HEK293 (cell line): ENCODE measurements around the gene PLLP.

Experiments
- CTCF ChIA-PET: fragments of 350-600 bp; formaldehyde crosslinking; extraction: SDS; loops from one replicate; lab custom pipeline; 2021; ENCODE audit warnings: antibody characterized with exemption; lab: Yijun Ruan, JAX
- POLR2A ChIA-PET: fragments of 300-600 bp; formaldehyde crosslinking; extraction: SDS; loops from one replicate; lab custom pipeline; 2020; ENCODE audit warnings: antibody characterized with exemption, inconsistent platforms; lab: Yijun Ruan, JAX
- H3K27ac ChIP-seq: fragments of 200-500 bp; sonication (Bioruptor generic); 2 replicates; pipeline ENCODE4 v1.5.1; 2014; ENCODE audit warnings: low read depth, low read length, control low read depth, inconsistent platforms; ENCODE audit errors: extremely low read depth
- H3K36me3 ChIP-seq, 2 experiments: fragments of 200-500 bp in 1 of 2; sonication (Bioruptor generic) in 1 of 2; 1 replicate in 1 of 2; 2 replicates in 1 of 2; pipeline ENCODE4 v1.5.1; 2014 to 2017; ENCODE audit warnings: inconsistent platforms in 2 of 2, low read length in 2 of 2; ENCODE audit not compliant: control insufficient read depth in 2 of 2, insufficient read depth in 1 of 2
- H3K4me1 ChIP-seq: fragments of 200-500 bp; sonication (Bioruptor generic); 2 replicates; pipeline ENCODE4 v1.5.1; 2014; ENCODE audit warnings: mild to moderate bottlenecking, low read length, inconsistent platforms; ENCODE audit not compliant: control insufficient read depth, insufficient read depth
- H3K4me3 ChIP-seq: 2 replicates; pipeline ENCODE4 v1.5.1; 2011; ENCODE audit warnings: low read depth, mild to moderate bottlenecking, control low read depth, low read length, moderate library complexity
- H3K9me3 ChIP-seq: fragments of 200-500 bp; sonication (Bioruptor generic); 2 replicates; pipeline ENCODE4 v1.5.1; 2014; ENCODE audit warnings: low read depth, low read length, inconsistent platforms; ENCODE audit not compliant: control insufficient read depth, insufficient read depth
- FEZF1 ChIP-seq: fragments of 450-650 bp; formaldehyde crosslinking; IDR thresholded peaks from 2 replicates; pipeline ENCODE4 v1.5.1; 2016; ENCODE audit warnings: missing biosample characterization, missing genetic modification characterization
- GLIS1 ChIP-seq: fragments of 450-650 bp; formaldehyde crosslinking; IDR thresholded peaks from 2 replicates; pipeline ENCODE4 v1.5.1; 2016; ENCODE audit warnings: missing biosample characterization, missing genetic modification characterization
- IKZF3 ChIP-seq: fragments of 450-650 bp; IDR thresholded peaks from 2 replicates; pipeline ENCODE4 v1.5.0; 2018; ENCODE audit warnings: missing biosample characterization, mild to moderate bottlenecking, missing genetic modification characterization, moderate library complexity
- KLF9 ChIP-seq: fragments of 450-650 bp; formaldehyde crosslinking; IDR thresholded peaks from 2 replicates; pipeline ENCODE4 v1.5.1; 2016; ENCODE audit warnings: missing biosample characterization, missing genetic modification characterization, low read depth
- SALL2 ChIP-seq: fragments of 450-650 bp; formaldehyde crosslinking; IDR thresholded peaks from 2 replicates; pipeline ENCODE4 v1.5.0; 2017; ENCODE audit warnings: missing biosample characterization, mild to moderate bottlenecking, missing genetic modification characterization, borderline replicate concordance
- SCRT2 ChIP-seq: fragments of 450-650 bp; formaldehyde crosslinking; IDR thresholded peaks from 2 replicates; pipeline ENCODE4 v1.5.1; 2016; ENCODE audit warnings: missing biosample characterization, missing genetic modification characterization
- SETDB1 ChIP-seq: IDR thresholded peaks from one replicate; pipeline ENCODE4 v1.6.1; 2017; ENCODE audit warnings: mild to moderate bottlenecking, low read length, moderate library complexity, mixed read lengths; ENCODE audit not compliant: insufficient read length
- SP3 ChIP-seq: fragments of 450-650 bp; formaldehyde crosslinking; IDR thresholded peaks from 2 replicates; pipeline ENCODE4 v1.5.1; 2016; ENCODE audit warnings: missing biosample characterization, missing genetic modification characterization
- YY1 ChIP-seq: fragments of 450-650 bp; formaldehyde crosslinking; IDR thresholded peaks from 2 replicates; pipeline ENCODE4 v1.5.1; 2018; ENCODE audit warnings: missing biosample characterization, missing genetic modification characterization
- ZFP41 ChIP-seq: fragments of 450-650 bp; formaldehyde crosslinking; IDR thresholded peaks from 2 replicates; pipeline ENCODE4 v1.5.1; 2016; ENCODE audit warnings: missing biosample characterization, missing genetic modification characterization, borderline replicate concordance
- ZFP69B ChIP-seq: fragments of 450-650 bp; formaldehyde crosslinking; IDR thresholded peaks from 2 replicates; pipeline ENCODE4 v1.5.1; 2016; ENCODE audit warnings: missing biosample characterization, missing genetic modification characterization
- ZNF114 ChIP-seq: fragments of 450-650 bp; formaldehyde crosslinking; IDR thresholded peaks from 2 replicates; pipeline ENCODE4 v1.5.0; 2017; ENCODE audit warnings: missing biosample characterization, missing genetic modification characterization
- ZNF214 ChIP-seq: fragments of 450-650 bp; formaldehyde crosslinking; IDR thresholded peaks from 2 replicates; pipeline ENCODE4 v1.5.1; 2017; ENCODE audit warnings: missing biosample characterization, mild to moderate bottlenecking, missing genetic modification characterization, borderline replicate concordance
- ZNF274 ChIP-seq, 2 experiments: fragments of 200-500 bp in 1 of 2; fragments of 450-650 bp in 1 of 2; sonication (Bioruptor generic) in 1 of 2; formaldehyde crosslinking in 1 of 2; IDR thresholded peaks; 2 replicates each; pipeline versions ENCODE4 v1.5.1 to v1.6.1; 2014 to 2016; ENCODE audit warnings: borderline replicate concordance in 1 of 2, inconsistent platforms in 1 of 2, low read length in 1 of 2, missing biosample characterization in 1 of 2, missing genetic modification characterization in 1 of 2
- ZNF571 ChIP-seq: fragments of 450-650 bp; formaldehyde crosslinking; IDR thresholded peaks from 2 replicates; pipeline ENCODE4 v1.5.0; 2017; ENCODE audit warnings: missing biosample characterization, missing genetic modification characterization
- TF ChIP-seq, protein P1 (sequence below): fragments of 450-650 bp; formaldehyde crosslinking; conservative IDR thresholded peaks from 2 replicates; pipeline ENCODE4 v1.5.1; 2016; ENCODE audit warnings: low read depth, missing biosample characterization, missing genetic modification characterization
- TF ChIP-seq, protein P2 (sequence below): fragments of 450-650 bp; formaldehyde crosslinking; IDR thresholded peaks from 2 replicates; pipeline ENCODE4 v1.5.1; 2016; ENCODE audit warnings: missing biosample characterization, missing genetic modification characterization
- TF ChIP-seq, protein P3 (sequence below): fragments of 450-650 bp; formaldehyde crosslinking; IDR thresholded peaks from 2 replicates; pipeline ENCODE4 v1.5.1; 2016; ENCODE audit warnings: missing biosample characterization, missing genetic modification characterization

The PLLP gene

DNA sequence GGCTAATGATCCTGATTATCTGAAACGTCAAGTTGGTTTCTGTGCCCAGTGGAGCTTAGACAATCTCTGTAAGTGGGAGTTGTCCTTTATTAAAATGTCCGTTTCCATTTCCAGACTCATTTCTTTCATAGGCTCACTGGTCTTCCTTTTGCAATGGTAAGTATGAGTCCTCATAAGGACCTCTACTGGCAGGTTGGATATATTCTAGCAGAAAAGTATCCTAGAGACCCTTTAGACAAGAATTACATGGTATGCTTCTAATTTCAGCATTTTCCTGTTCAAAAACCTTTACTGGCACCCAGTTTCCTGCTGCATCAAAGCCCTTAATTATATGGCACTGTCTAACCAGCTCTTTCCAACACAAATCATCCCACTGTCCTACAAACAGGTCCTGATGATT, 67.5 kb downstream of the PLLP start:
- peaks cover 30 to 93% of the 10 kb centered on the region in 2 experiments for H3K36me3 ChIP-seq
- H3K4me1 ChIP-seq, result no peaks in the 10 kb centered on the region
- no peak overlapping the region for H3K27ac ChIP-seq
- TF ChIP-seq KLF9 (tag by site-specific recombination) (no peak), SCRT2 (tag by site-specific recombination) (no peak), ZNF571 (tag by site-specific recombination) (no peak), ZNF214 (tag by site-specific recombination) (no peak), SETDB1 (peak; percentile 31), SP3 (tag by site-specific recombination) (no peak), IKZF3 (tag by site-specific recombination) (no peak), YY1 (tag by site-specific recombination) (no peak), ZNF114 (tag by site-specific recombination) (no peak), SALL2 (tag by site-specific recombination) (no peak), ZFP69B (tag by site-specific recombination) (no peak), ZFP41 (tag by site-specific recombination) (no peak), GLIS1 (tag by site-specific recombination) (no peak), ZNF274 (IDR thresholded peaks at IDR 0.05; ENCODE audit: low read length) (no peak; the same call in 1 of the 2 replicates), ZNF274 (tag by site-specific recombination; IDR thresholded peaks at IDR 0.05; ENCODE audit: borderline replicate concordance) (peak; percentile 69; the same call in 1 of the 2 replicates), FEZF1 (tag by site-specific recombination) (no peak)
- TF ChIP-seq, protein P1, sequence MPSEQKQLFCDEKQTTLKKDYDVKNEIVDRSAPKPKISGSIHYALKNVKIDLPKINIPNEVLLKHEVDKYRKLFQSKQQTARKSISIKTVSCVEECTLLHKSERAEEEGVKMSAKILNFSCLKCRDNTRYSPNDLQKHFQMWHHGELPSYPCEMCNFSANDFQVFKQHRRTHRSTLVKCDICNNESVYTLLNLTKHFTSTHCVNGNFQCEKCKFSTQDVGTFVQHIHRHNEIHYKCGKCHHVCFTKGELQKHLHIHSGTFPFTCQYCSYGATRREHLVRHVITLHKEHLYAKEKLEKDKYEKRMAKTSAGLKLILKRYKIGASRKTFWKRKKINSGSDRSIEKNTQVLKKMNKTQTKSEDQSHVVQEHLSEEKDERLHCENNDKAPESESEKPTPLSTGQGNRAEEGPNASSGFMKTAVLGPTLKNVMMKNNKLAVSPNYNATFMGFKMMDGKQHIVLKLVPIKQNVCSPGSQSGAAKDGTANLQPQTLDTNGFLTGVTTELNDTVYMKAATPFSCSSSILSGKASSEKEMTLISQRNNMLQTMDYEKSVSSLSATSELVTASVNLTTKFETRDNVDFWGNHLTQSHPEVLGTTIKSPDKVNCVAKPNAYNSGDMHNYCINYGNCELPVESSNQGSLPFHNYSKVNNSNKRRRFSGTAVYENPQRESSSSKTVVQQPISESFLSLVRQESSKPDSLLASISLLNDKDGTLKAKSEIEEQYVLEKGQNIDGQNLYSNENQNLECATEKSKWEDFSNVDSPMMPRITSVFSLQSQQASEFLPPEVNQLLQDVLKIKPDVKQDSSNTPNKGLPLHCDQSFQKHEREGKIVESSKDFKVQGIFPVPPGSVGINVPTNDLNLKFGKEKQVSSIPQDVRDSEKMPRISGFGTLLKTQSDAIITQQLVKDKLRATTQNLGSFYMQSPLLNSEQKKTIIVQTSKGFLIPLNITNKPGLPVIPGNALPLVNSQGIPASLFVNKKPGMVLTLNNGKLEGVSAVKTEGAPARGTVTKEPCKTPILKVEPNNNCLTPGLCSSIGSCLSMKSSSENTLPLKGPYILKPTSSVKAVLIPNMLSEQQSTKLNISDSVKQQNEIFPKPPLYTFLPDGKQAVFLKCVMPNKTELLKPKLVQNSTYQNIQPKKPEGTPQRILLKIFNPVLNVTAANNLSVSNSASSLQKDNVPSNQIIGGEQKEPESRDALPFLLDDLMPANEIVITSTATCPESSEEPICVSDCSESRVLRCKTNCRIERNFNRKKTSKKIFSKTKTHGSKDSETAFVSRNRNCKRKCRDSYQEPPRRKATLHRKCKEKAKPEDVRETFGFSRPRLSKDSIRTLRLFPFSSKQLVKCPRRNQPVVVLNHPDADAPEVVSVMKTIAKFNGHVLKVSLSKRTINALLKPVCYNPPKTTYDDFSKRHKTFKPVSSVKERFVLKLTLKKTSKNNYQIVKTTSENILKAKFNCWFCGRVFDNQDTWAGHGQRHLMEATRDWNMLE (tag by site-specific recombination), result no peak
- TF ChIP-seq, protein P2, sequence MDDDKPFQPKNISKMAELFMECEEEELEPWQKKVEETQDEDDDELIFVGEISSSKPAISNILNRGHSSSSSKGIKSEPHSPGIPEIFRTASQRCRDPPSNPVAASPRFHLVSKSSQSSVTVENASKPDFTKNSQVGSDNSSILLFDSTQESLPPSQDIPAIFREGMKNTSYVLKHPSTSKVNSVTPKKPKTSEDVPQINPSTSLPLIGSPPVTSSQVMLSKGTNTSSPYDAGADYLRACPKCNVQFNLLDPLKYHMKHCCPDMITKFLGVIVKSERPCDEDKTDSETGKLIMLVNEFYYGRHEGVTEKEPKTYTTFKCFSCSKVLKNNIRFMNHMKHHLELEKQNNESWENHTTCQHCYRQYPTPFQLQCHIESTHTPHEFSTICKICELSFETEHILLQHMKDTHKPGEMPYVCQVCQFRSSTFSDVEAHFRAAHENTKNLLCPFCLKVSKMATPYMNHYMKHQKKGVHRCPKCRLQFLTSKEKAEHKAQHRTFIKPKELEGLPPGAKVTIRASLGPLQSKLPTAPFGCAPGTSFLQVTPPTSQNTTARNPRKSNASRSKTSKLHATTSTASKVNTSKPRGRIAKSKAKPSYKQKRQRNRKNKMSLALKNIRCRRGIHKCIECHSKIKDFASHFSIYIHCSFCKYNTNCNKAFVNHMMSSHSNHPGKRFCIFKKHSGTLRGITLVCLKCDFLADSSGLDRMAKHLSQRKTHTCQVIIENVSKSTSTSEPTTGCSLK, result no peak
- TF ChIP-seq, protein P3, sequence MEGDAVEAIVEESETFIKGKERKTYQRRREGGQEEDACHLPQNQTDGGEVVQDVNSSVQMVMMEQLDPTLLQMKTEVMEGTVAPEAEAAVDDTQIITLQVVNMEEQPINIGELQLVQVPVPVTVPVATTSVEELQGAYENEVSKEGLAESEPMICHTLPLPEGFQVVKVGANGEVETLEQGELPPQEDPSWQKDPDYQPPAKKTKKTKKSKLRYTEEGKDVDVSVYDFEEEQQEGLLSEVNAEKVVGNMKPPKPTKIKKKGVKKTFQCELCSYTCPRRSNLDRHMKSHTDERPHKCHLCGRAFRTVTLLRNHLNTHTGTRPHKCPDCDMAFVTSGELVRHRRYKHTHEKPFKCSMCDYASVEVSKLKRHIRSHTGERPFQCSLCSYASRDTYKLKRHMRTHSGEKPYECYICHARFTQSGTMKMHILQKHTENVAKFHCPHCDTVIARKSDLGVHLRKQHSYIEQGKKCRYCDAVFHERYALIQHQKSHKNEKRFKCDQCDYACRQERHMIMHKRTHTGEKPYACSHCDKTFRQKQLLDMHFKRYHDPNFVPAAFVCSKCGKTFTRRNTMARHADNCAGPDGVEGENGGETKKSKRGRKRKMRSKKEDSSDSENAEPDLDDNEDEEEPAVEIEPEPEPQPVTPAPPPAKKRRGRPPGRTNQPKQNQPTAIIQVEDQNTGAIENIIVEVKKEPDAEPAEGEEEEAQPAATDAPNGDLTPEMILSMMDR (tag by site-specific recombination), result no peak
- H3K4me3 ChIP-seq, result no peak overlapping the region
- H3K9me3 ChIP-seq, result no peaks in the 10 kb centered on the region; the same call in 1 of the 2 replicates
- POLR2A ChIA-PET, result no interaction called here
- CTCF ChIA-PET, result no interaction called here
